Adrenal gland (tissue), 12 donors: ENCODE results near the gene MGAT5. TPM values are rescaled to one million over a fixed set of nuclear protein-coding genes. Genes with fewer than 3 reads are reported as not detected.

Experiments
- DNase-seq, 7 donors: peaks; one replicate each; pipeline ENCODE4 v3.0.0-alpha.2; 2019 to 2020
- H3K27ac ChIP-seq, 5 donors: fragments of 200-600 bp; sonication (generic) in 4 of 5; 1 replicate in 3 of 5; 2 replicates in 2 of 5; pipeline versions ENCODE4 v1.5.1 to v1.8.0; 2016 to 2020; ENCODE audit warnings: mild to moderate bottlenecking in 1 of 5
- H3K27me3 ChIP-seq: fragments of 200-600 bp; 2 replicates; pipeline ENCODE4 v1.8.0; 2021
- H3K36me3 ChIP-seq, 2 donors: fragments of 200-600 bp; replicated peaks in 1 of 2; 1 replicate in 1 of 2; 2 replicates in 1 of 2; pipeline versions ENCODE4 v1.5.1 to v1.8.0; 2018 to 2022
- H3K4me1 ChIP-seq, 2 donors: fragments of 200-600 bp; replicated peaks in 1 of 2; 1 replicate in 1 of 2; 2 replicates in 1 of 2; pipeline versions ENCODE4 v1.5.1 to v1.8.0; 2018 to 2021
- H3K4me3 ChIP-seq, 4 donors: fragments of 200-600 bp; sonication (generic) in 3 of 4; one replicate each; pipeline ENCODE4 v1.5.1; 2016 to 2018
- H3K9me3 ChIP-seq, 3 donors: fragments of 200-600 bp; sonication (generic) in 1 of 3; replicated peaks in 1 of 3; 1 replicate in 2 of 3; 2 replicates in 1 of 3; pipeline versions ENCODE4 v1.5.1 to v1.8.0; 2016 to 2021
- CTCF ChIP-seq, 6 experiments: fragments of 450-650 bp in 4 of 6; fragments of 200-600 bp in 2 of 6; sonication (generic) in 1 of 6; IDR thresholded peaks; 1 replicate in 5 of 6; 2 replicates in 1 of 6; pipeline versions ENCODE4 v1.5.1 to v1.8.0; 2016 to 2021; ENCODE audit warnings: antibody characterized with exemption in 6 of 6, mild to moderate bottlenecking in 2 of 6, moderate library complexity in 1 of 6
- POLR2A ChIP-seq, 2 donors: fragments of 450-650 bp; IDR thresholded peaks; one replicate each; pipeline ENCODE4 v1.6.1; 2017; ENCODE audit warnings: antibody characterized with exemption in 2 of 2, mild to moderate bottlenecking in 2 of 2, moderate library complexity in 1 of 2
- WGBS, 4 donors: extraction: QIAGEN DNeasy Blood & Tissue Kit in 2 of 4; methylation state at CpG; one replicate each; pipeline versions ENCODE4 v1.1.5 to v1.1.7; 2013 to 2017; 5-methylcytosine and 5-hydroxymethylcytosine counted together
- intact Hi-C, 2 donors: fragments of 100-400 bp; cut with DNase I; formaldehyde crosslinking; loops; one replicate each; pipeline versions ENCODE4 v1.14.1 to v1.15.0; 2022 to 2023
- polyA plus RNA-seq, 3 donors: library from polyadenylated mRNA; stranded (reverse); fragments of 200-250 nt in 2 of 3; fragments of 350-450 nt in 1 of 3; fragmentation: Illumina TruSeq in 1 of 3; extraction: RNeasy Lipid Tissue Mini Kit (QIAGEN cat#74804) in 1 of 3; gene quantifications; one replicate each; pipeline ENCODE4 v1.2.3, GENCODE V29; 2013 to 2014
- total RNA-seq, 9 donors: library from RNA; depleted of rRNA in 4 of 9; stranded (reverse); fragments of >200 nt in 4 of 9; fragments of 120-200 nt in 1 of 9; fragmentation: NEBNext Ultra II Directional in 1 of 9; extraction: Animal tissue kit (Norgen Biotek cat#: 25700) in 1 of 9; gene quantifications; one replicate each; pipeline versions ENCODE4 v1.1.0 to v1.2.4, GENCODE V29; 2013 to 2023
- donor health status: healthy with polysubstance abuse.
- donor health status: Bipolar disorder and iron deficiency.
- donor health status: DM: yes; HTN: yes; CAD: no.
- donor health status: DM: no; HTN: no; CAD: no.
- donor health status: DM: no; HTN: no; CAD: no.
- donor health status: DM: yes; HTN: yes; CAD: no.

MGAT5 gene
- total and polyA plus RNA-seq, 12 donors, result 2.9 to 74.6 (median 41.1) TPM

GRCh38 chr2:134324947-134325346, 71.1 kb downstream of the MGAT5 start:
- Histone ChIP-seq H3K27me3 (no peaks in the 10 kb centered on the region), H3K36me3 (no peaks in the 10 kb centered on the region), H3K9me3 (no peaks in the 10 kb centered on the region), H3K4me1 (peaks cover 0 to 19% of the 10 kb centered on the region in 2 donors), H3K27ac (no peak overlapping the region), H3K4me3 (no peak overlapping the region)
- intact Hi-C loops, result no loop called here
- TF ChIP-seq CTCF (IDR thresholded peaks at IDR 0.05) (no peak), POLR2A (IDR thresholded peaks at IDR 0.05) (no peak)
- no peak for DNase-seq
- 68 to 83% (median 79%) methylated on average over 1 of the region's 1 CpG for WGBS, 4 donors

- Histone ChIP-seq H3K4me1 (peaks cover 0 to 19% of the 10 kb centered on the region in 2 donors), H3K27me3 (no peaks in the 10 kb centered on the region), H3K9me3 (no peaks in the 10 kb centered on the region), H3K4me3 (no peak overlapping the region), H3K27ac (no peak overlapping the region), H3K36me3 (no peaks in the 10 kb centered on the region)
- TF ChIP-seq CTCF (IDR thresholded peaks at IDR 0.05), result no peak
- no peak for TF ChIP-seq POLR2A (IDR thresholded peaks at IDR 0.05)
- intact Hi-C loops, result no loop called here
- 79 to 98% (median 90%) methylated on average over 1 of the region's 1 CpG for WGBS, 4 donors
- DNase-seq, result no peak
These were observed 71.8 kb downstream of the MGAT5 start for GRCh38 chr2:134325696-134326095.

DNA sequence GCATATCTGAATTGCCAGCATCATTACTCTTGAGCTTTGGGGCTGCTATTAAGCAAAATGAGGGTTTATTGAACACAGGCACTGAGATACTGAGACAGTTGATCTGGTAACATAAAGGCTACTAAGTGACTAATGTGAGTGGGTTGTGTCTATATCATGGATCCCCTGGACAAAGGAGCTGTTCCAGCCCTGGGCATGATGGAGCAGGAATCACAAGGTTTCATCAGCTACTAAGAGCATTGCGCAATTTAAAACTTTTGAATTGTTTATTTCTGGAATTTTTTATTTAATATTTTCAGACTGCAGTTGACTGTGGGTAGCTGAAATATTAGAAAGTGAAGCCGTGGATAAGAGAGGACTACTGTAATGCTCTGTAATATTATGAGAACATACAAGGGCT, 73.5 kb downstream of the MGAT5 start:
- Histone ChIP-seq H3K27me3 (no peaks in the 10 kb centered on the region), H3K4me1 (peaks cover 0 to 19% of the 10 kb centered on the region in 2 donors), H3K27ac (no peak overlapping the region), H3K4me3 (no peak overlapping the region), H3K9me3 (no peaks in the 10 kb centered on the region), H3K36me3 (no peaks in the 10 kb centered on the region)
- no peak for DNase-seq
- TF ChIP-seq CTCF (IDR thresholded peaks at IDR 0.05) (no peak), POLR2A (IDR thresholded peaks at IDR 0.05) (no peak)
- 90 to 98% (median 92%) methylated on average over 2 of the region's 2 CpGs for WGBS, 4 donors
- intact Hi-C loops, result no loop called here

- no peak overlapping the region for H3K4me3 ChIP-seq
- 78 to 98% (median 97%) methylated on average over 3 of the region's 3 CpGs for WGBS, 4 donors
These were observed 77.2 kb downstream of the MGAT5 start for GRCh38 chr2:134331081-134331480.

More at GRCh38 chr2:134331081-134331480, 77.2 kb downstream of the MGAT5 start:
- no peak for DNase-seq
- Histone ChIP-seq H3K27ac (no peak overlapping the region), H3K36me3 (no peaks in the 10 kb centered on the region), H3K4me1 (peaks cover 0 to 24% of the 10 kb centered on the region in 2 donors), H3K27me3 (no peaks in the 10 kb centered on the region), H3K9me3 (no peaks in the 10 kb centered on the region)
- no peak for TF ChIP-seq CTCF (IDR thresholded peaks at IDR 0.05)
- TF ChIP-seq POLR2A (IDR thresholded peaks at IDR 0.05), result no peak
- intact Hi-C loops, result no loop called here
